ENCODE data around the gene EXOC6.

EXOC6 gene

GRCh38 chr10:93064874-93065660 is 216.7 kb downstream of the EXOC6 start:
- Histone ChIP-seq H3K27me3 (ENCODE audit: insufficient read depth, poor library complexity, severe bottlenecking) (peaks cover 76% of the 10 kb centered on the region), H3K27ac (replicated peaks) (no peak overlapping the region), H3K4me3 (replicated peaks; ENCODE audit: insufficient read depth, low read length) (no peak overlapping the region)
- TF ChIP-seq REST (IDR thresholded peaks at IDR 0.05; ENCODE audit: insufficient replicate concordance, low read depth), result no peak
- TF ChIP-seq CTCF (IDR thresholded peaks at IDR 0.05; ENCODE audit: insufficient read depth, low read length), result no peak
- TF ChIP-seq POLR2AphosphoS5 (IDR thresholded peaks at IDR 0.05; ENCODE audit: low read depth), result no peak
- no peak for TF ChIP-seq GABPA (IDR thresholded peaks at IDR 0.05; ENCODE audit: low read depth)
- no peak for TF ChIP-seq SPI1 (IDR thresholded peaks at IDR 0.05; ENCODE audit: borderline replicate concordance, low read depth)
- no peak for DNase-seq (ENCODE audit: low read depth in 1 of 2, low spot score in 1 of 2)

GRCh38 chr10:93065675-93066543 is 217.6 kb downstream of the EXOC6 start:
- TF ChIP-seq SPI1 (IDR thresholded peaks at IDR 0.05; ENCODE audit: borderline replicate concordance, low read depth) (no peak), CTCF (IDR thresholded peaks at IDR 0.05; ENCODE audit: insufficient read depth, low read length) (no peak), GABPA (IDR thresholded peaks at IDR 0.05; ENCODE audit: low read depth) (no peak), REST (IDR thresholded peaks at IDR 0.05; ENCODE audit: insufficient replicate concordance, low read depth) (no peak), POLR2AphosphoS5 (IDR thresholded peaks at IDR 0.05; ENCODE audit: low read depth) (no peak)
- Histone ChIP-seq H3K4me3 (replicated peaks; ENCODE audit: insufficient read depth, low read length) (no peak overlapping the region), H3K27ac (replicated peaks) (no peak overlapping the region), H3K27me3 (ENCODE audit: insufficient read depth, poor library complexity, severe bottlenecking) (peaks cover 84% of the 10 kb centered on the region)
- no peak for DNase-seq (ENCODE audit: low read depth in 1 of 2, low spot score in 1 of 2)

GRCh38 chr10:93066544-93066913 is 218.2 kb downstream of the EXOC6 start:
- DNase-seq (ENCODE audit: low read depth in 1 of 2, low spot score in 1 of 2), result no peak
- TF ChIP-seq POLR2AphosphoS5 (IDR thresholded peaks at IDR 0.05; ENCODE audit: low read depth) (no peak), CTCF (IDR thresholded peaks at IDR 0.05; ENCODE audit: insufficient read depth, low read length) (no peak), GABPA (IDR thresholded peaks at IDR 0.05; ENCODE audit: low read depth) (no peak), SPI1 (IDR thresholded peaks at IDR 0.05; ENCODE audit: borderline replicate concordance, low read depth) (no peak)
- Histone ChIP-seq H3K27me3 (ENCODE audit: insufficient read depth, poor library complexity, severe bottlenecking) (peaks cover 88% of the 10 kb centered on the region), H3K4me3 (replicated peaks; ENCODE audit: insufficient read depth, low read length) (no peak overlapping the region), H3K27ac (replicated peaks) (no peak overlapping the region)

All from HL-60 (cell line).